ENCODE results near the gene ASS1. TPM values are rescaled to one million over a fixed set of nuclear protein-coding genes. Genes with fewer than 3 reads are reported as not detected.

Gene ASS1
- total RNA-seq: 225 and 321 TPM in 2 replicates

GRCh38 chr9:130444565-130445221 lies at the start of gene ASS1:
Gene ASS1 (plus strand): TSS chr9:130444961. CDS start chr9:130452229, 7,268 bp downstream.

Other genes starting within 250 kb of the ASS1 start
- gene HMCN2, start 179.2 kb upstream of the ASS1 start, total RNA-seq: not detected in 2 replicates
- 32.5 and 38.7 TPM in 2 replicates for gene FUBP3, start 134.6 kb downstream of the ASS1 start, total RNA-seq
- gene PRDM12, start 219.6 kb downstream of the ASS1 start, total RNA-seq: 0.32 TPM in 1 of 2 replicates, not detected in the other
- gene EXOSC2, start 248.8 kb downstream of the ASS1 start, total RNA-seq: 15.7 and 23.0 TPM in 2 replicates

Data from cardiac atrium fibroblast (primary cell).